ENCODE results near the gene GATA1. TPM values are rescaled to one million over a fixed set of nuclear protein-coding genes. Genes with fewer than 3 reads are reported as not detected.

Gene GATA1
- total RNA-seq, 2 experiments from 2014 or later = not detected

GRCh38 chrX:48831136-48831908 is 44.9 kb downstream of the GATA1 start:
- no peak for TF ChIP-seq CTCF (IDR thresholded peaks at IDR 0.05)
- Mint-ChIP-seq H3K4me1 (ENCODE audit: low read depth) (peaks cover 21% of the 10 kb centered on the region), H3K9me3 (no peaks in the 10 kb centered on the region), H3K36me3 (ENCODE audit: low read depth) (no peaks in the 10 kb centered on the region), H3K4me3 (no peak overlapping the region), H3K27me3 (peaks cover 61% of the 10 kb centered on the region), H3K27ac (no peak overlapping the region)
- Histone ChIP-seq H3K4me1 (ENCODE audit: insufficient read depth, low read length) (peaks cover 29% of the 10 kb centered on the region), H3K36me3 (ENCODE audit: insufficient read depth, low read length) (no peaks in the 10 kb centered on the region), H3K9me3 (ENCODE audit: control insufficient read depth in 1 of 2, insufficient read depth in 1 of 2, low read length in 2 of 2) (peaks cover 0 to 4% of the 10 kb centered on the region in 2 experiments), H3K27ac (ENCODE audit: low read depth in 1 of 2, low read length in 2 of 2) (no peak overlapping the region), H3K27me3 (ENCODE audit: control insufficient read depth in 1 of 2, insufficient read depth in 2 of 2, low read length in 2 of 2) (peaks cover 5 to 46% of the 10 kb centered on the region in 2 experiments), H3K4me3 (ENCODE audit: low read length) (no peak overlapping the region)
- no peak for ATAC-seq (ENCODE audit: poor library complexity)
- intact Hi-C loops (cut with DNase I, micrococcal nuclease) = loop anchor here in 1 of 2 experiments (10.0 kb wide), 1 partner anchor 53 kb away; no protein-coding TSS in a partner anchor
- peak in 1 of 14 experiments; percentile 13 for DNase-seq
- ChIA-PET POLR2A (no interaction called here), CTCF (no interaction called here)

GRCh38 chrX:48831909-48832291 is 45.5 kb downstream of the GATA1 start:
- POLR2A ChIA-PET = no interaction called here
- H3K4me1 ChIP-seq (ENCODE audit: insufficient read depth, low read length) = peaks cover 25% of the 10 kb centered on the region
- no peak overlapping the region for H3K27ac Mint-ChIP-seq
- peaks cover 61% of the 10 kb centered on the region for H3K27me3 Mint-ChIP-seq
- H3K9me3 ChIP-seq (ENCODE audit: control insufficient read depth in 1 of 2, insufficient read depth in 1 of 2, low read length in 2 of 2) = peaks cover 0 to 4% of the 10 kb centered on the region in 2 experiments
- peaks cover 21% of the 10 kb centered on the region for H3K4me1 Mint-ChIP-seq (ENCODE audit: low read depth)
- H3K27ac ChIP-seq (ENCODE audit: low read depth in 1 of 2, low read length in 2 of 2) = no peak overlapping the region
- DNase-seq (no peak), ATAC-seq (ENCODE audit: poor library complexity) (no peak)
- H3K9me3 Mint-ChIP-seq = no peaks in the 10 kb centered on the region
- no peak for TF ChIP-seq CTCF (IDR thresholded peaks at IDR 0.05)
- no peaks in the 10 kb centered on the region for H3K36me3 Mint-ChIP-seq (ENCODE audit: low read depth)
- CTCF ChIA-PET = no interaction called here
- no peak overlapping the region for H3K4me3 ChIP-seq (ENCODE audit: low read length)
- intact Hi-C loops (cut with DNase I, micrococcal nuclease) = loop anchor here in 1 of 2 experiments (10.0 kb wide), 1 partner anchor 53 kb away; no protein-coding TSS in a partner anchor
- H3K27me3 ChIP-seq (ENCODE audit: control insufficient read depth in 1 of 2, insufficient read depth in 2 of 2, low read length in 2 of 2) = peaks cover 5 to 46% of the 10 kb centered on the region in 2 experiments
- H3K4me3 Mint-ChIP-seq = no peak overlapping the region
- H3K36me3 ChIP-seq (ENCODE audit: insufficient read depth, low read length) = no peaks in the 10 kb centered on the region

DNA sequence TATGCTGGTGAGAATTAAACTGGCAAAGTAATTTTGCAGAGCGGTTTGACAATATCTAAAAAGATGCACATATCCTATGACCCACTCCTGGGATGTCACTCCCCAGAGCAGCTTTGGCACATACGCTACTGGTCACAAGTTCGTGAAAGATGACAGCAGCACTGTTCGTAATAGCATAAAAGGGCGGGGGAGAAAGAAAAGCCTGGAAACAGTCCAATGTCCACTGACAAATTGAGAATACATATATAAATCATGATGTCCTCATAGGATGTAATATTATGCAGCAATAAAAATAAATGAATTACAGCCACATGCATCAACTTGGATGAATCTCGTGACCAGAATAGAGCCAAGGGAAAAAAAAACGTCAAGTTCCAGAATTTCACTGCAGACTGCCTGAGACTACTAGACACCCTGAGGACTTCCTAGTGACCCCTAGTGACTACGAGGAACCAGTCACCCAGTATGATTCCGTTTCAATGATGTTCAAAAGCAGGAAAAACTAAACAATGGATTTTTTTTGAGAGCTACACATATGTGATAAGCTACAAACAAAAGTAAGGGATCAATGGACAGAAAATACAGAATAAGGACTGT is 47.2 kb downstream of the GATA1 start:
- ATAC-seq (ENCODE audit: poor library complexity) = no peak
- Histone ChIP-seq H3K9me3 (ENCODE audit: control insufficient read depth in 1 of 2, insufficient read depth in 1 of 2, low read length in 2 of 2) (no peaks in the 10 kb centered on the region), H3K27ac (ENCODE audit: low read depth in 1 of 2, low read length in 2 of 2) (no peak overlapping the region), H3K4me3 (ENCODE audit: low read length) (no peak overlapping the region), H3K4me1 (ENCODE audit: insufficient read depth, low read length) (peaks cover 21% of the 10 kb centered on the region), H3K36me3 (ENCODE audit: insufficient read depth, low read length) (no peaks in the 10 kb centered on the region), H3K27me3 (ENCODE audit: control insufficient read depth in 1 of 2, insufficient read depth in 2 of 2, low read length in 2 of 2) (peaks cover 0 to 39% of the 10 kb centered on the region in 2 experiments)
- no peaks in the 10 kb centered on the region for H3K9me3 Mint-ChIP-seq
- POLR2A ChIA-PET = interaction anchor here (1.2 kb wide), 1 partner anchor 32 kb away, joined by 4 read pairs; the partner anchor contains the start of gene HDAC6
- DNase-seq = no peak
- no peak overlapping the region for H3K27ac Mint-ChIP-seq
- peak overlapping the region; percentile 72 for H3K4me3 Mint-ChIP-seq
- peaks cover 21% of the 10 kb centered on the region for H3K4me1 Mint-ChIP-seq (ENCODE audit: low read depth)
- intact Hi-C loops (cut with DNase I, micrococcal nuclease) = loop anchor here in 1 of 2 experiments (10.0 kb wide), 1 partner anchor 51 kb away; no protein-coding TSS in a partner anchor
- CTCF ChIA-PET = no interaction called here
- peaks cover 49% of the 10 kb centered on the region for H3K27me3 Mint-ChIP-seq
- no peak for TF ChIP-seq CTCF (IDR thresholded peaks at IDR 0.05)
- no peaks in the 10 kb centered on the region for H3K36me3 Mint-ChIP-seq (ENCODE audit: low read depth)
